ENCODE data around the gene XPC.

The XPC gene

DNA sequence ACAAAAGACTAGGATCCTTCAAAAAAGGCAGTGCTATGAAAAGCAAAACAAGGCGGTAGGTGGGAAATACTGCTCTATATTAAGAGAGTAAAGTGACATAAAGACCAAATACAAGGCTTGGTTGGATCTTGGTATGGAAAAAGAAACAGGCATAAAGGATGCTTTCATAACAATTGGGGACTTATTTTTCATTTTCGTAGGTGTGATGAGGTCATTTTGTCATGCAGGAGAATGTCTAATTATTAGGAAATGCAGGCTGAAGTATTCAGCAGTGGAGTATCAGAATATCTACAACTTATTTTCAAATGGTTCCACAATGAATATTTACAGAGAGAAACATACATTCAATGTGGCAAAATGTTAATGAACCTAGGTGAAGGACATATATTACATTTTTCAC lies 9.0 kb downstream of the XPC start:
- no peak for DNase-seq

DNA sequence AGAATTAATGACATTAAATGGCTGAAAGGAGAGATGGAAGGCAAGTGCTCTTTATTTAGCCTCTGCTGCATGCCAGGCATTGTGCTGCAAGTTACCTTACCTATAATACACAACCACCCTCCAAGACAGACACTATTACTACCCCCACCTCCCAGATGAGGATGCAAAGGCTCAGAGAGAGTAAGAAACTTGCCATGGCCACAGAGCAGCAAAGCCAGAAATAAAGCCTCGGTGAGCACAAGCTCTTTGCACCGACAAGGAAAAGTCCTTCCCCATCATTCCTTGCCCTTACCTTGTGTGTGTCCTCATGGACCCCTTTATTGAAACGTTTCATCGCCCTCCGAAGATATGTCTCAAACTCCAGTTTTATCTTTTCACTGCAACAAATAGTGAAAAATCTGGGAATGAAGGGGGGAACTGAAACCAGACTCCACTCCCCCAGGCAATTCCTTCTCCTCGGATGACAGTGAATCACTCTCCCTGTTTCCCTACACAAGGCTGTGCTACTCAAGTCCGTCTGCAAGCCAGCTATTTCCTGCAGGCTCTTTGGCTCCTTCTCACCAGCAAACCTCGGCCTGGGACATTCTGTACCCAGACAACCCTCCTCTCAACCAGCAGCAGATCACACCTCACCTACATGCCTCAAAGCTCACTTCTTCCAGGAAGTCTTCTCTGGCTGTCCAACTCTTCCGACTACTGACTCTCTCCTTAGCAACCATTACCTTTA lies 11.4 kb downstream of the XPC start:
- DNase-seq, result no peak

DNA sequence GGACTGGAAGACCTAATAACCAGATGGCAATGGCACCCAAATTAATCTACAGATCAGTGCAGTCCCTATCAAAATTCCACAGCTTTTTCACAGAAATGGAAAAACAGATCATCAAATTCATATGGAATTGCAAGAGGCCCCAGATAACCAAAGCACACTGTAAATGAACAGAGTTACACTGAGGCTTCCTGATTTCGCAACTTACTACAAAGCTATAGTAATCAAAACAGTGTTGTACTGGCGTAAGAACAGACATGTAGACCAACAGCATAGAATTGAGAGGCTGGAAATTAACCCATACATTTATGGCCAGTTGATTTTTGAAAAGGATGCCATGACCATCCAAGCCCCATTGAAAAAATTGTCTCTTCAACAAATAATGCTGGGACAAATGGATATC lies 16.2 kb downstream of the XPC start:
- DNase-seq, result no peak

DNA sequence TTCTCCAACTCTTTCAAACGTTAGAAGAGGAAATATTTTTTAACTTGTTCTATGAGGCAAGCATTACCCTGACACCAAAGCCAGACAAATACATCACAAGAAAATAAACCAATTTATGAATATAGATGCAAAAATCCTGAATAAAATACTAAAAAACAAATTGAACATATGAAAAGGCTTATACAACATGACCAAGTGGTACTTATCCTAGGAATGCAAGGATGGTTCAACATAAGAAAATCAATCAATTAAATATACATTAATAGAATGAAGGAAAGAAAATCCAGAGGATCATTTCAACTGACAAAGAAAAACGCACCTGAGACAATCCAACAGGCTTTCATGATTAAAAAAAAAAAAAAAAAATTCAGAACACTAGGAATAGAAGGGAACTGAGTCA lies 17.1 kb downstream of the XPC start:
- DNase-seq, result no peak

DNA sequence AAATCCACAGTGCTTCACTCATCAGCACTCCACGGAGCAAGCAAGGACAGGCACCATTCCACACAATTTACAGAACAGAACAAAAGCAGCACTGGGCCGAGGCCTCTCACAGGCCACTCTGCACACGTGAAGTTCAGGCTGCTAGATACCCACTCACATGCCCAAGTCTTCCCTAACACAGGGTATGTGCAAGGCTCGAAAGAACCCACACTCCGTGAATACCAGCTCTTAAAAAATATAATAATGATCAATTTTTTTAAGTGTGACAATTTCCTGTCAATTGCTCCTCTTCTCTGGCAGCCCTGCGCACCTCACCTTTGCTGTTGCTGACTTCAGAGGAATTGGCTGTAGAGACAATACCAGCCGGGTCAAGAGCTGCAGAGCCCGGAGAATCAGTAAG lies 19.0 kb downstream of the XPC start:
- no peak for DNase-seq

DNA sequence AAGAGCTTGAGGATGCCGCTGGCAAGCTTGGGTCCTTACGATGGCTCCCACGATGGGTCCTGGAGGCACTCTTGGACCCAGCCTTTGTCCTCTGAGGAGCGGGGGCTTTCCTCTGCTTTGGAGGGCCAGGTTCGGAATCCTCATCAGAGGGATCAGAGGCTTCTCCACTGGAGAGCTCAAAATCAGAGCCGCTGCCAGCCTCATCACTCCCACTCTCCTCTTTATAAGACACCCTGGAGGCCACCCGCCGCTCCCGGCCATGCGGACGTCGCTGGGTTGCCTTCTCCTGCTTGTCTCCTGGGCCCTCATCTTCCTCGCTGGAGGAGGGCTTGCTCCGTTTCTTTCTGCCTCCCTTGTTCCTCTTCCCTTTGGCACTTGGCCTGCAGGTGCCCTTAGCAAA lies 20.0 kb downstream of the XPC start:
- DNase-seq, result no peak

DNA sequence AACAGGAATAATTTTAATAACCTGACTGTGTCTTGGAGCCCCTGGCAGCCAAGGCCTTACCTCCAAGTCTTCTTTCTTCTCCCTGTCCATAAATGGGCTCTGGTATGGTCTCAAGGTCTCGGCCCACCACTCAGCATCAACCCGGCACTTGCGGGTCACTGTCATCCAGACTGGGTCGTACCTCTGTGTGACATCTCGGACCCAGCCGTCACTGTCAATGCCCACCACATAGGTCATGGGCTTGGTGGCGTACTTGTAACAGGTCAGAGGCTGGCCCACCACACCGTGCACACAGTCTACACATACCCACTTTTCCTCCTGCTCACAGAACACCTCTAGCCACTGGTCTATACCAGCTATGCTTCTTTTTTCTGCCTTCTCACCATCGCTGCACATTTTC lies 20.4 kb downstream of the XPC start:
- DNase-seq, result no peak

DNA sequence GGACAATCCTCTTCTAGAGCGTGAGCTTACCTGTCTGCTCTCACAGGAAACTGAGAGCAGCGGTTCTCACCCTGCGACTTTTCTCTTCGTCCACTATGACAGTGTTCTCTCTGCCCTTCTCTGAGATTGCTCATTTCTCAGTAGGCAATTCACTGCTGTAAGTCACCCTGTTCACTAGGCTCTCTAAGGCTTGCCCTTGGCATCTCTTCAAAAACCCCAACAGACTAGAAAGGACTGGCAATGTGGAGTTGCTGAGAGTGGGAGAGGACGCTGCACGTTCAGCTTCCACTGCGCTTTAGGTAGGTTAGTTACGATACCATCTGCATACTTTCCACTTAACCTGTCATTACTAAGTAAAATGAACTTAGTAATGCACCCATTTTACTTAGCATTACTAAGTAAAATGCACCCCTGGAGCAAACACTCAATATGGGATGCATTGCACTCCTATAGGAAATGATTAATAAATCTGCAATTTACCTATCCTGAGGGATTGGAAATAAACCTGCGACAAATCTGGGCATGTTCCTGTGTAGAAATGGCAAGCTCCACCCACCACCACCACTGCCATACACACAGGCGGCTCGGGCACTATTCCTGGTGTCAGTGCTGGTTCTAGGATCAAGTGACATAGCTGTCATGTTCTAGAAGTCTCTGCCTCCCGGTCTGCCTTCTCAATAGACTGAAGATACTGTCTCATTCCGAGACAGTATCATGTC lies 21.4 kb downstream of the XPC start:
- no peak for DNase-seq

DNA sequence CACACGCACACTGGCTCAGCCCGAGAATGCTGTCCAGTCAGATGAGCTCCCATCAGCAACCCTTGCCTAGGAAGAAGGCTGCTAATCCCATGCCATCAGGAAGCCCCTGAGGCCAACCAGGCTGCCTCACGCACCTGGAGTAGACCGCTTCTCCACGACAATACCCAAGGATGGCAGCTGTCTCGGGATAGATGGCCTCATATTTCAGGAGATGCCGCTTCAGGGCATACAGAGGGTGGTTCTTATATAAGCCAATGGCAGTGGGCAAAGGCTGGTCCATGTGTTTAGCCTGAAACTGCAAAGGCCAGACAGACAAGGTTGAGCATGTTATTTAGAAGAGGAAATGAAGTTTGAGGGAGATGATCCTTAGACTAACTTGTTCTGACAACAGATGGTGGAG lies 22.2 kb downstream of the XPC start:
- DNase-seq, result no peak

DNA sequence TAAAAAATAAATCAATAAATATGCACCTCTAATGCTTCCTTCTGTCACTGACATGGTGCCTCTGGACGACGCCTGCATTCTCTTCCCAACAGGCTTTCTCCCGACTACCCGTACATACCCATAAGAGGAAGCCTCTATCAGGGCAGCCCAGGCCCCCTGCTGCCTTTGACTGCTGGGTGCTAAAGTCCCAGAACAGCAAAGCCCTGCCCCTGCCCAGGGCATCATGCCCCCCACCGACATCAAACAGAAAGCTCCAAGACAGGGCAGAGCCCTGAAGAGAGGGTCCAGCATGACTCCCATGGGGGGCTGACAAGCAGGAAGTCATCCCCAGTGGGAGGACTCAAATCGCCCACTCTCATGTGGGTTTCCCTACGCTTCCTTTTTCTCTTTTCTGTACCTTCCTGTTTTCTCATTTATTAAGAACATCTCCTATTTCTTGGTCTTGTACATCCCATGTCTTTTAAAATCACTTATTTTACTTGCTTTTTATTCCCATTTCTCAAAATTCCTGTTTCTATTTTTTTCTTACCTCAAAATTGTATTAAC lies 23.4 kb downstream of the XPC start:
- DNase-seq, result no peak

DNA sequence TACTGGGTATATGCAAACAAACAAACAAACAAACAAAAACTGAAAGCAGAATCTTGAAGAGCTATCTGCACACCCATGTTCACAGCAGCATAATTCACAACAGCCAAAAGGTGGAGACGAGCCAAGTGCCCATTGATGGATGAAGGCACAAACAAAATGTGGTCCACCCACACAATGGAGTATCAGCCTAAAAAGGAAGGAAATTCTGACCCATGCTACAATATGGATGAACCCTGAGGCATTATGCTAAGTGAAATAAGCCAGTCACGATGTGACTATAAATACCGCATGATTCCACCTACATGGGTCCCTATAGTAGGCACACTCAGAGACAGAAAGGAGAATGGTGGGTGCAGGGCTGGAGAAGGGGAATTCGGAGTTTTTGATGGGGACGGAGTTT lies 24.1 kb downstream of the XPC start:
- DNase-seq, result no peak

DNA sequence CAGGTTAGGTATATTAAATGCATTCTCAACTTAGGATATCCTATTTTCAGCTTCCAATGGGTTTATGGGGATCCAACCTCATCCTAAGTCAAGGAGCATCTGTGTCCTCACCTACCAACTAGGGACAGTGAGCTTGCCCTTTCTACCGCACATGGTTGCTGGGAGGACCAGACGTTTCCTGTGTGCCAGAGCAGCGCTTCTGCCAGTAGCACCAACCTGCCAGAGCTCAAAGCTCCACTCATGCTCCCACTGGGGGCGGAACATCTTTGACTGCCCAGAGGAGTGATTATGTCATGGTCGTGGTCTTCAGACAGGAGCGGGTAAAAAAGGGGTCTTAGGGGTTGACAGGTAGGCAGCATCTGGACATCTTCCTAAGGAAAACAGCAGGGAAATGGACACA lies 24.7 kb downstream of the XPC start:
- DNase-seq, result no peak

DNA sequence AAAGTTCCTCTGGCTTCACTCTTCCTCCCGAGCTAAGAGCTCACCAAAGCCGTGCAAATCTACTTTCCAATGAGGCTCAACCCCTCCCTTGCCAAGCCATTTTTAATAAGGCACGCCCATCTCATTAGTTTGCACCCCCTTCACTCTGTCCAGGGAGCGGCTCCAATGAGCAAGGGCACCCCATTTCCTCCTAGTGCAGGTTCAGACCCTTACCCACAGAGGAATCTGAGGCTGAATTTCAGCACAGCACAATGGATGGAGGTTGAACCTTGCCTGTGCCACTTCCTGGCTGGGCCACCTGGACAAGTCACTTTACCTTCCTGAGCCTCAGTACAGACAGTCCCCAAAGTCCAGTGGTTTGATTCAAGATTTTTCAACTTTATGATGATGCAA lies 25.4 kb downstream of the XPC start:
- DNase-seq, result no peak

DNA sequence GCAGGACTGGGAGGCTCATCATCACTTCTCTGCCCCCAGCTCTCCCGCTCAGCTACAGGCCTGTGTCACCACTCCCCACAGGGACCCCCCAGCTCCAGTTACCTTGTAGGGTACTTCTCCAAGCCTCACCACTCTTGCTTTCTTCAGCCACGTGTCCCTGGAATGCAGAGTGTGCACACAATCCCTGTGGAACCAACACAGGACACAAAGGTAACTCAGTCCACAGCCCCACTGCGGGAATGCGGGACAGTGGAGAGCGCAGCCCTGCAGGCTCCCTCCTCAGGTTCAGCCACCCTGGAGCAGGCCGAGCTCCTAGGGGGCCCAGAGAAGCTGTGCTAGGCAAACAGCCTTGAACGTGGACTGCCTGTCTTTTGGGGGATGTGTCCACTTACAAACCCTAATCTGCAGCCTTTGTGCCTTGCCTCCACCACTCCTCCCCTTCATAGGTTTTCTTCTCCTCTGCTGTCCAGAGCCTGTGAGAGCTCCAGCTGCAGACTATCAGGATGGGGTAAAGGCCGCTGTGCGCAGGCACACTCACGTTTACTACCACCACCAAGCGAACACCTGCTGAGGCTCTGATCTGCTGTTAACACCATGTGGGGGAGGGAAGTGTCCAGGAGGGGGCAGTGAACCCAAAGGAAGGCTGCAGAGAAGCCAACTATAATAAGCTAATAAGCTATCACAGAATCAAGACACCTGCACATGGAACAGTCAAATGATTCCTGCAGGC lies 26.0 kb downstream of the XPC start:
- DNase-seq, result peak; percentile 2

DNA sequence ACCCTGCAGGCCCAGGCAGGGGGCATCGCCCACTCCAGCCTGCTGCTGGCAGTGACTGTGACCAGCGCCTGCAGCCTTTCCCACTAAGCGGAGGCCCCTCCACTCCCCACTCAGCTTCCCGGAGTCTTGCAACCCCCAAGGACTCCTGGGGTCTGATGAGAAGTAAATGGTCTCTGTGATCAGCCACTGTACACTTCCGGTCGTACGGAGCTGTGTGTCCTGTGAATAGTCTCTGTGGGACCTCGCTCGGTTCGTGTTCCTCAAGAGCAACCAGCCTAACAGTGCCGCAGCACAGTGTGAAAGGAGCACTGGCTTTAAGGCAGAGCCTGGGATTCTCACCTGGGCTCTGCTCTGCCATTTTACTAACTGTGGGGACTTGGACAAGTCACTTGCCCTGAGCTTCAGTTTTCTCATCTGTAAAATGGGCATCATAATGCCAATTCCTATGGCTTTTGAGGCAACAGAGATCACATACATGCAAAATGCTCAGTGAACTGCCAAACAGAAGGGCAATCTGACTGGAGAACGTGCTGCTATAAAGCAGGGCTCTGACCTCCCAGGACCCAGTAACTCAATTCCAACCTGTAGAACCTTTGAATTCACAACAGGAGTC lies 26.8 kb downstream of the XPC start:
- no peak for DNase-seq

DNA sequence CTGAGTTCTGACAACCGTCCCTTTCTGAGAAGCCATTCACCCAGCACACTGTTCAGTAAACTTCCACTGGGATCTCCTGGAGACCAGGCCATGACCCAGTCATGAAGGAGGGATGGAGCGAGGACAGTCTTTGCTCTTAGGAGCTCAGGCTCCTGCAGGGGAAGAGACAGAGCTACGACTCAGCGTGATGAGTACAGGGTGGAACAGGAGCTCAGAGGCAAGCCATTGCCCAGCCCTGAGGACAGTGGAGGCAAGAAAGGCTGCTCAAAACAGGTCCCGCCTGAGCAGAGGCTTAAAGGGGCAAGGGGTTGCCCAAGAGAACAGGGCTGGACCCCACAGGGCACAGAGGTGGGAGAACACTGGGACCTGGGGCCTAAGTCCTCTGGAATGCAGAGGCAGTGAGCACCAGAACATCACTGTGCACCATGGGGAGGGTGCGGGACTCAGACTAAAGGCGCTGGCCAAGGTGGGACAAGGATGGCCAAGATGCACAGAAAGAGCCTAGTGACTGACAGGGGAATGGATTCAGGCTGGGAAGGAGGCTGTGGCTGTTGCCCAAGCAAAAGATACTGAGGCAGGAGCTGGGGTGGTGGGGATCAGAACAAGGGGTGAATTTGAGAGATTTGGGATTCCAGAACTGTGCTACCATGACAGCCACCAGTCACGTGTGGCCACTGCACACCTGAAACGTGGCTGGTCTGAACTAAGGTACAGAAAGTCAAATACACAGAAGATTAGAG lies 27.7 kb downstream of the XPC start:
- no peak for DNase-seq

DNA sequence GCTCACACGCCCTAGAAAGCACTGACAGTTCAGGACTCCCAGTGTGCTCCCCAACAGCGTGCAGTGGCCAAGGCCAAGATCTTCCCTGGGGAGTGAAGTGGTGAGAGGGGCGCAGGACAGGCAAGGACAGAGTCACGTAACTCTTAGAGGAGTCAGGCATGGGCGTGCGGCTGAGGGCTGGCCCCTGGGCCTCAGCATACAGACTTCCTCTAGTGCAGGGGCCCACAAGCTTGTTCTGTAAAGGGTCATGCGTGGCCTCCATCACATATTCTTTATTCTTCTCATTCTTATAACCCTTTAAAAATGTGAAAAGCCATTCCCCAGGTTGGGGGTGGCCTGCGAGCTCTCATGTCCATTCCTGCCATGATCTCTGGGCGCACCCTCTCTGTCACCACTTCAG lies 28.3 kb downstream of the XPC start:
- no peak for DNase-seq

DNA sequence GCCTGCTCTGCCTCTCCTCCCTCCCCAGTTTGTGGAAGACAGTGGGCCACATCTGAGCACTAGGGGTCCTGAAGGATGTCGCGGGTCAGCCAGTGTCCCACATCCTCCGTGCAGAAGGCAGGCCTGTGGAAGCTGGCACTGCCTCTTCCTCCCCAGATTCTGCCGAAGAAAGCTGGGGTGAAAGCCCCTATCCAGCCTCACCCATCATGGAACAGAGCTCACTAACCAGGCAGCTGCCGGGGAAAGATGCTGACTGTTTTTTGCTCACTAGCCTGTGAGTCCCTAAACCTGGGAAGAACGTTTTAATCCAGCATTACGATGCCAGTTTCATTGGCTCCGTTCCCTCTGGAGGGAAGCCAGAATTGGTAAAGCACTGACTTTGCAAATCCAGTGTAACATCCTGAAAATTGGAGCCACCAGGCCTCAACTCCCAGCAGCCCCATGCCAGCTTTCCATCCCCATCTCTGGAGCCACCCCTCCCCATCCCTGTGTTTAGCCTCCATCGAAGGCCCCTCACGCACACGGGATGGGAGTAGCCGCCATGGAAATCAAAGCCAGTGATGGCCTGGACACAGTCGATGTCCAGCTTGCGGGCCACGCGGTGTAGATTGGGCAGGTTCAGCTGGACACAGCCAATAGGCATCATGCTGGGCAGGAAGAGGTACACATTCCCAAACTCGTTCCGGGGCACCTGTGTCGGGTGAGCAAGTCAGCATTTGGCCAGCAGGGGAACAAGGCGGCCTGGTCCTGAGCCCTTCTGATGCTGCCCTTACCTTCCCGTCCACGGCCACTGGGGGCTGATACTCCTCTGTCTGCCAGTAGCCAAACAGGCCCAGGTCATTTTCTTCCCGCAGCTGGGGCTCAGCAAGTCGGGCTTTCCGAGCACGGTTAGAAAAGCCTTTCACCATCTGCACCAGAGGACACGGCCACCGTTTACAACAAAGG lies 30.1 kb downstream of the XPC start:
- DNase-seq, result no peak

DNA sequence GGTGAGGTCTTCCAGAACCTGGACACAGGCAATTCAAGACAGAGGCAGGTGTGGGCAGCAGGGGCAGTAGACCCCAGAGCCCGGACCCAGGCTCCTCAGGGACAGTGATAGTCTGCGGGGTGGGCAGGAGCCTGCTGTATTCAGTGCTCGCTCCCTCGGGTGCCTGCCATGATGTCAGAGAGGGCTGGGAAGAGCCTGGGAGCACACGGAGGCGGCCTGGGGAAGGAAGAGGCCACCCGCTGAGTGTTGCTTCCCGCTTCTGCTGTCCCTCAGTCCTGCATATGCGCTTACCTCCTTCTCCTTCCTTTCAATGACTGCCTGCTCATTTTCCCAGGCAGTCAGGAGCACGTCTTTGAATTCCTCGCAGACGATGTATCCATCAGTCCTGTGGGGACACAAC lies 30.8 kb downstream of the XPC start:
- no peak for DNase-seq

DNA sequence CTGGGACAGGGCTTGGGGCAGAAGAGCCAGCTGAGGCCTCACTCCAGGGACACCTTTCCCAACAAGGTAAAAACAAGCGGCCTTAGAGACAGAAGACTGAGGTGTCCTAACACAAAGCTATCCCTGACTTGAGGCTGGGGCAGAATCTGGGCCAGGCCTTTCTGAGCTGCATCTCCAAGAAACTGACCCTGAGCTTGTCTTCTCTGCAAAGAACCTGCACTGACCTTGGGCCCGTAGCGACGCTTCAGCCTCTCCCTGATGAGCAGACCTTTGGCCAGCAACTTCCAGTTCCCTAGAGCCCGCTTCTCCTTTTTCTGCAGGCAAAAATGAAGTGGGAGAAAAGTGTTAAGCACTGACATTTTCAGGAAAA lies 31.4 kb downstream of the XPC start:
- no peak for DNase-seq

DNA sequence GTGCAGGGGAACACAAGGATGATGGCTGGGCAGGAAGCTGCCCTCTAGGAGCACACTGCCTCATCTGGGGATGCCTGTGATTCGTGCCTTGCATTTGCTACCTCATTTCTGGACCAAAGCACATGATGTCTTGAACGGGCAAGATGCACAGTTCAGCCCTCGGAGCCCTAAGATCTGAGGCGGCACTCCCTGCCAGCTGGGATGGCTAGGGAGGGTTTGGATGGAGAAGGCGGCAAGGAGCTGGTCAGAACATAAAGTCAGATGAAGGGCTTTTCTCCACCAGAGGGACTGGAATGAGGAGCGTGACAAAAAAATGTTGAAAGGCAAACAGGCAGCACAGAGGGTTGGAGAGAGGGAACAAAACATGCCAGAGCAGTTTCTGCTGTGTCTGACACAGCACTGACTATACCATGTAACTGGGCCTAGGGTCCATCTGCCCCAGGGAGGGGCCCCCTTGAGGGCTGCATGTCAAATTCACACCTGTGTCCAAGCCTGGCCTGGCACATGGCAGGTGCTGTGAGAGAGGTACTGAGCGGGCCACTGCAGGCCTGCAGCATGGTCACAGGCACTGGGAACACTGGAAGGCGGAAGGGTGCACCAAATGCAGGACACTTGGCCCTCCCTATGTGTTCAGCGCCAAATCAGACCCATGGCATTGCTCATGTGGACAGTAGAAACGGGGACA lies 31.9 kb downstream of the XPC start:
- DNase-seq, result no peak

Data from NCI-H146 (cell line).